Natural killer cell (primary cell): ENCODE measurements around the gene MGLL. TPM values are rescaled to one million over a fixed set of nuclear protein-coding genes. Genes with fewer than 3 reads are reported as not detected.
A peak's percentile ranks its signal among the peaks of the same experiment; 100 is the strongest.

Experiments used
- ATAC-seq, 3 donors: fragments of 150-1000 bp in 2 of 3; fragments of 200-7000 bp in 1 of 3; cut with Tn5 transposase; 1 replicate in 1 of 3; 2 replicates in 2 of 3; pipeline ENCODE4 v1.10.0; 2021; ENCODE audit warnings: mild to moderate bottlenecking in 2 of 3, moderate library complexity in 2 of 3
- DNase-seq, 2 donors: peaks; one replicate each; pipeline versions ENCODE4 v3.0.0 to v3.0.0-alpha.2; 2013 to 2021; ENCODE audit warnings: mixed read lengths in 1 of 2
- H3K27ac ChIP-seq: one replicate; pipeline ENCODE4 v1.5.1; 2013; ENCODE audit warnings: mild to moderate bottlenecking, low read length
- H3K27me3 ChIP-seq: one replicate; pipeline ENCODE4 v1.6.1; 2013; ENCODE audit warnings: low read length; ENCODE audit not compliant: control insufficient read depth, insufficient read depth
- H3K36me3 ChIP-seq: one replicate; pipeline ENCODE4 v1.6.1; 2013; ENCODE audit warnings: low read length; ENCODE audit not compliant: control insufficient read depth, insufficient read depth
- H3K4me1 ChIP-seq: one replicate; pipeline ENCODE4 v1.6.1; 2013; ENCODE audit warnings: low read length; ENCODE audit not compliant: control insufficient read depth, insufficient read depth
- H3K4me3 ChIP-seq: one replicate; pipeline ENCODE4 v1.5.1; 2013; ENCODE audit warnings: low read length
- H3K9me3 ChIP-seq: one replicate; pipeline ENCODE4 v1.6.1; 2013; ENCODE audit warnings: low read length; ENCODE audit not compliant: control insufficient read depth, insufficient read depth
- H3K27ac Mint-ChIP-seq, 2 donors: one replicate each; pipeline ENCODE4 v1.8.0; 2022; ENCODE audit warnings: mild to moderate bottlenecking in 2 of 2, mixed read lengths in 2 of 2, moderate library complexity in 1 of 2
- H3K27me3 Mint-ChIP-seq, 2 donors: one replicate each; pipeline ENCODE4 v1.8.0; 2022; ENCODE audit warnings: low read depth in 2 of 2, mixed read lengths in 2 of 2
- H3K36me3 Mint-ChIP-seq: one replicate; pipeline ENCODE4 v1.8.0; 2022; ENCODE audit warnings: mixed read lengths
- H3K4me1 Mint-ChIP-seq, 2 donors: one replicate each; pipeline ENCODE4 v1.8.0; 2022; ENCODE audit warnings: mixed read lengths in 2 of 2
- H3K4me3 Mint-ChIP-seq: one replicate; pipeline ENCODE4 v1.8.0; 2022; ENCODE audit warnings: mild to moderate bottlenecking, moderate library complexity, mixed read lengths
- H3K9me3 Mint-ChIP-seq, 2 donors: one replicate each; pipeline ENCODE4 v1.8.0; 2022; ENCODE audit warnings: mixed read lengths in 2 of 2
- CTCF ChIP-seq: fragments of 200-600 bp; IDR thresholded peaks from one replicate; pipeline ENCODE4 v1.8.0; 2022; ENCODE audit warnings: antibody characterized with exemption
- WGBS: methylation state at CpG from one replicate; pipeline ENCODE4 v1.1.7; 2013; ENCODE audit warnings: missing lambda C conversion rate; ENCODE audit not compliant: insufficient coverage; 5-methylcytosine and 5-hydroxymethylcytosine counted together
- intact Hi-C: fragments of 100-400 bp; cut with micrococcal nuclease; formaldehyde crosslinking; loops from one replicate; pipeline ENCODE4 v1.14.2; 2022
- total RNA-seq, 4 donors: library from RNA; stranded (reverse); fragments of 120-200 nt in 1 of 4; gene quantifications; one replicate each; pipeline versions ENCODE4 v1.2.3 to v1.2.4, GENCODE V29; 2013 to 2022

The MGLL gene
- total RNA-seq, 3 donors from 2014 or later (not counting 1 experiment from before 2014, with no cell fraction given), result 2.7 to 4.6 (median 3.0) TPM

DNA sequence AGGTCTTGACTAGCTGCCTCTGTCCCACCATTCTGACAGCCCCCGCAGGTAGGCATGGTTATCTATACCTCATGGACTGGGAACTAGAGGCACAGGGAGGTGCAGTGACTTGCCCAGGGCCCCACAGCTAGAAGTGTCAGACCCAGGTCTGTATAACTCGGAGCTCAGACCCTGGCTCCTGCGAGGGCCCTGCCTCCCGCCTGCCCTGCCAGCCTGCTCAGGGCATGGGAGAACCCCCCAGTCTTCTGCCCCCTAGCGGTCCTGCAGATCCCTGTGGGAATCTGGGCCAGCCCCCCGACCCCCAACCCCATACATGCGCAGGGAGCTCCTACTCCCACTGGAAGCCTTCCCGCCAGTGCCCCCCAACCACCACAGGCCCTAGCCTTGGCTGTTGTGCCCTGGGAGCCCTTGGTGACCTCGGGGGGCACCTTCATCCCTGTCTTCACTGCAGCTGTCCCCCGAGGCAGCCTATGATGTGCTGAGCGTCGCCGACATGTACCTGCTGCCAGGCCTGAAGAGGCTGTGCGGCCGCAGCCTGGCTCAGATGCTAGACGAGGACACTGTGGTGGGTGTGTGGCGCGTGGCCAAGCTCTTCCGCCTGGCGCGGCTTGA, 142.7 kb downstream of the MGLL start:
- Mint-ChIP-seq H3K4me1 (peaks cover 3 to 35% of the 10 kb centered on the region in 2 donors), H3K9me3 (no peaks in the 10 kb centered on the region), H3K27ac (no peak overlapping the region), H3K36me3 (no peaks in the 10 kb centered on the region), H3K4me3 (no peak overlapping the region), H3K27me3 (no peaks in the 10 kb centered on the region)
- WGBS, result 95% methylated on average over 21 of the region's 21 CpGs
- no peaks in the 10 kb centered on the region for H3K9me3 ChIP-seq
- ATAC-seq, result no peak
- TF ChIP-seq CTCF, result no peak
- no peak overlapping the region for H3K4me3 ChIP-seq
- H3K4me1 ChIP-seq, result peaks cover 5% of the 10 kb centered on the region
- H3K27me3 ChIP-seq, result no peaks in the 10 kb centered on the region
- peak in 1 of 2 donors; percentile 10 for DNase-seq
- peaks cover 27% of the 10 kb centered on the region for H3K36me3 ChIP-seq
- H3K27ac ChIP-seq, result no peak overlapping the region
- intact Hi-C loops, result no loop called here

- DNase-seq (peak in 1 of 2 donors; percentile 6), ATAC-seq (peak in 1 of 3 donors; percentile 28)
Observed at GRCh38 chr3:127678611-127679533, 143.4 kb downstream of the MGLL start.

GRCh38 chr3:127678315-127678599, 144.1 kb downstream of the MGLL start:
- Mint-ChIP-seq H3K4me1 (peaks cover 16 to 44% of the 10 kb centered on the region in 2 donors), H3K27ac (peak overlapping the region in 1 of 2 donors; percentile 47), H3K36me3 (no peaks in the 10 kb centered on the region), H3K9me3 (no peaks in the 10 kb centered on the region), H3K4me3 (no peak overlapping the region), H3K27me3 (no peaks in the 10 kb centered on the region)
- Histone ChIP-seq H3K27ac (no peak overlapping the region), H3K9me3 (no peaks in the 10 kb centered on the region), H3K4me3 (no peak overlapping the region), H3K4me1 (peaks cover 18% of the 10 kb centered on the region), H3K27me3 (no peaks in the 10 kb centered on the region), H3K36me3 (peaks cover 27% of the 10 kb centered on the region)
- ATAC-seq (no peak), DNase-seq (peak in 1 of 2 donors; percentile 5)
- WGBS, result 99% methylated on average over 8 of the region's 8 CpGs
- intact Hi-C loops, result no loop called here
- TF ChIP-seq CTCF, result no peak

More at GRCh38 chr3:127678611-127679533, 143.4 kb downstream of the MGLL start:
- Histone ChIP-seq H3K27ac (no peak overlapping the region), H3K4me1 (peaks cover 11% of the 10 kb centered on the region), H3K4me3 (no peak overlapping the region), H3K27me3 (no peaks in the 10 kb centered on the region), H3K36me3 (peaks cover 27% of the 10 kb centered on the region), H3K9me3 (no peaks in the 10 kb centered on the region)
- H3K27ac Mint-ChIP-seq, result no peak overlapping the region
- no peaks in the 10 kb centered on the region for H3K27me3 Mint-ChIP-seq
- WGBS, result 89% methylated on average over 12 of the region's 12 CpGs
- no peak for TF ChIP-seq CTCF
- H3K4me3 Mint-ChIP-seq, result no peak overlapping the region
- H3K4me1 Mint-ChIP-seq, result peaks cover 10 to 43% of the 10 kb centered on the region in 2 donors
- no peaks in the 10 kb centered on the region for H3K9me3 Mint-ChIP-seq
- intact Hi-C loops, result no loop called here
- H3K36me3 Mint-ChIP-seq, result no peaks in the 10 kb centered on the region
